ENCODE measurements around the gene AFG1L.

DNA sequence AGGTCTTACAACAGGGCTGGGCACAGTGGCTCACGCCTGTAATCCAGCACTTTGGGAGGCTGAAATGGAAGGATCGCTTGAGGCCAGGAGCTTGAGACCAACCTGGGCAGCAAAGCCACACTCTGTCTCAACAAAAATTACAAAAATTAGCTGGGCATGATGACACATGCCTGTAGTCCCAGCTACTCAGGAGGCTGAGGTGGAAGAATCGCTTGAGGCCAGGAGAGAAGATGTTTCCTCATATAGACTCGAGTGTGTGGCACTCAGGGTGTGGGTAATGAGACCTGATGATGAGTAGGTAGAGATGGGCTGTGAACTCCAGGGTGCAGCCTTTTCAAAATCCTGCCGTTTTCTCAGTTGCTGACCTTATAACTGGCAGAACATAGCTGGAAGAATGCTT lies 140.5 kb downstream of the AFG1L start:
- no peak for TF ChIP-seq EZH2 (IDR thresholded peaks at IDR 0.05)
- no peak for TF ChIP-seq POLR2AphosphoS5 (IDR thresholded peaks at IDR 0.05; ENCODE audit: borderline replicate concordance, low read depth, low read length)
- TF ChIP-seq FOXP2 (optimal IDR thresholded peaks at IDR 0.05; ENCODE audit: control extremely low read depth, extremely low read length, insufficient read depth), result no peak
